Sigmoid colon (tissue), 7 donors: Measurements from ENCODE around the gene AP4S1. TPM values are rescaled to one million over a fixed set of nuclear protein-coding genes. Genes with fewer than 3 reads are reported as not detected.

Source experiments
- DNase-seq: peaks from one replicate; pipeline ENCODE4 v3.0.0-alpha.2; 2019
- H3K27ac ChIP-seq, 4 donors: fragments of 200-600 bp; sonication (generic); one replicate each; pipeline ENCODE4 v1.5.1; 2016 to 2019; ENCODE audit warnings: mild to moderate bottlenecking in 1 of 4
- H3K27me3 ChIP-seq, 3 donors: fragments of 200-600 bp; sonication (generic); one replicate each; pipeline ENCODE4 v1.5.1; 2019; ENCODE audit warnings: mild to moderate bottlenecking in 1 of 3
- H3K36me3 ChIP-seq, 4 donors: fragments of 200-600 bp; sonication (generic); one replicate each; pipeline ENCODE4 v1.5.1; 2016 to 2019
- H3K4me1 ChIP-seq, 4 donors: fragments of 200-600 bp; sonication (generic); one replicate each; pipeline ENCODE4 v1.5.1; 2017 to 2019
- H3K4me3 ChIP-seq, 4 donors: fragments of 200-600 bp; sonication (generic); one replicate each; pipeline ENCODE4 v1.5.1; 2017 to 2019; ENCODE audit warnings: mild to moderate bottlenecking in 2 of 4, moderate library complexity in 1 of 4
- H3K9me3 ChIP-seq, 4 donors: fragments of 200-600 bp in 3 of 4; sonication (generic) in 3 of 4; one replicate each; pipeline versions ENCODE4 v1.5.1 to v1.6.1; 2013 to 2019
- CTCF ChIP-seq, 4 experiments: fragments of 450-650 bp in 3 of 4; fragments of 200-600 bp in 1 of 4; IDR thresholded peaks; one replicate each; pipeline ENCODE4 v1.5.1; 2016 to 2019; ENCODE audit warnings: antibody characterized with exemption in 4 of 4, mild to moderate bottlenecking in 3 of 4, moderate library complexity in 2 of 4
- EP300 ChIP-seq, 4 donors: sonication (generic); formaldehyde crosslinking; IDR thresholded peaks; one replicate each; pipeline ENCODE4 v1.6.1; 2017; ENCODE audit warnings: antibody characterized with exemption in 4 of 4
- POLR2A ChIP-seq, 2 donors: fragments of 450-650 bp; IDR thresholded peaks; one replicate each; pipeline ENCODE4 v1.6.1; 2016; ENCODE audit warnings: antibody characterized with exemption in 2 of 2, mild to moderate bottlenecking in 2 of 2, moderate library complexity in 2 of 2
- POLR2AphosphoS5 ChIP-seq, 4 donors: sonication (generic); formaldehyde crosslinking; IDR thresholded peaks; one replicate each; pipeline ENCODE4 v1.6.1; 2017; ENCODE audit warnings: antibody characterized with exemption in 4 of 4
- WGBS, 2 donors: extraction: QIAGEN DNeasy Blood & Tissue Kit; methylation state at CpG; one replicate each; pipeline ENCODE4 v1.1.7; 2013; 5-methylcytosine and 5-hydroxymethylcytosine counted together
- intact Hi-C: fragments of 100-400 bp; cut with DNase I; formaldehyde crosslinking; loops from one replicate; pipeline ENCODE4 v1.15.1; 2023
- polyA plus RNA-seq, 3 donors: library from polyadenylated mRNA; stranded (reverse); fragments of 200-250 nt; gene quantifications; one replicate each; pipeline ENCODE4 v1.2.3, GENCODE V29; 2013
- total RNA-seq, 4 donors: library from RNA; depleted of rRNA; stranded (reverse); fragments of >200 nt; gene quantifications; one replicate each; pipeline ENCODE4 v1.1.0, GENCODE V29; 2016
- donor health status: healthy with polysubstance abuse.
- donor health status: Bipolar disorder and iron deficiency.
- donor health status: healthy.

The AP4S1 gene
- total and polyA plus RNA-seq, 7 donors = 4.8 to 29.1 (median 13.8) TPM

GRCh38 chr14:31126680-31127079, 101.2 kb downstream of the AP4S1 start:
- no peak for DNase-seq
- H3K4me3 ChIP-seq = no peak overlapping the region
- no peak overlapping the region for H3K27ac ChIP-seq
- no peak for TF ChIP-seq POLR2A (IDR thresholded peaks at IDR 0.05)
- no peak for TF ChIP-seq CTCF (IDR thresholded peaks at IDR 0.05)
- TF ChIP-seq EP300 (IDR thresholded peaks at IDR 0.05) = no peak
- no peak for TF ChIP-seq POLR2AphosphoS5 (IDR thresholded peaks at IDR 0.05)
- H3K36me3 ChIP-seq = peaks cover 23 to 88% (median 27%) of the 10 kb centered on the region in 4 donors
- H3K27me3 ChIP-seq = no peaks in the 10 kb centered on the region
- WGBS, 2 donors = 91 to 95% methylated on average over 7 of the region's 7 CpGs
- H3K9me3 ChIP-seq = no peaks in the 10 kb centered on the region
- H3K4me1 ChIP-seq = no peaks in the 10 kb centered on the region
- intact Hi-C loops = loop anchor here (10.0 kb wide), 1 partner anchor 228 kb away; no protein-coding TSS in a partner anchor

- peaks cover 13 to 87% (median 18%) of the 10 kb centered on the region in 4 donors for H3K36me3 ChIP-seq
These were observed 102.2 kb downstream of the AP4S1 start for GRCh38 chr14:31127690-31128089.

GRCh38 chr14:31128601-31129526, 103.4 kb downstream of the AP4S1 start:
- no peak for DNase-seq
- intact Hi-C loops = loop anchor here (10.0 kb wide), 1 partner anchor 226 kb away; no protein-coding TSS in a partner anchor
- H3K36me3 ChIP-seq = peaks cover 13 to 88% (median 23%) of the 10 kb centered on the region in 4 donors
- WGBS, 2 donors = 87 to 89% methylated on average over 18 of the region's 18 CpGs
- no peak for TF ChIP-seq POLR2A (IDR thresholded peaks at IDR 0.05)
- TF ChIP-seq CTCF (IDR thresholded peaks at IDR 0.05) = no peak
- TF ChIP-seq POLR2AphosphoS5 (IDR thresholded peaks at IDR 0.05) = no peak
- TF ChIP-seq EP300 (IDR thresholded peaks at IDR 0.05) = no peak
- H3K27me3 ChIP-seq = no peaks in the 10 kb centered on the region
- H3K9me3 ChIP-seq = no peaks in the 10 kb centered on the region
- H3K4me1 ChIP-seq = no peaks in the 10 kb centered on the region
- no peak overlapping the region for H3K27ac ChIP-seq
- H3K4me3 ChIP-seq = no peak overlapping the region

More at GRCh38 chr14:31127690-31128089, 102.2 kb downstream of the AP4S1 start:
- Histone ChIP-seq H3K4me1 (no peaks in the 10 kb centered on the region), H3K9me3 (no peaks in the 10 kb centered on the region), H3K27me3 (no peaks in the 10 kb centered on the region), H3K27ac (no peak overlapping the region), H3K4me3 (no peak overlapping the region)
- TF ChIP-seq POLR2A (IDR thresholded peaks at IDR 0.05) (no peak), POLR2AphosphoS5 (IDR thresholded peaks at IDR 0.05) (no peak), CTCF (IDR thresholded peaks at IDR 0.05) (no peak), EP300 (IDR thresholded peaks at IDR 0.05) (no peak)
- DNase-seq = no peak
- intact Hi-C loops = loop anchor here (10.0 kb wide), 1 partner anchor 227 kb away; no protein-coding TSS in a partner anchor

GRCh38 chr14:31133133-31133532, 107.7 kb downstream of the AP4S1 start:
- Histone ChIP-seq H3K36me3 (peaks cover 7 to 95% (median 35%) of the 10 kb centered on the region in 4 donors), H3K27me3 (no peaks in the 10 kb centered on the region), H3K27ac (no peak overlapping the region), H3K4me3 (no peak overlapping the region), H3K4me1 (no peaks in the 10 kb centered on the region), H3K9me3 (no peaks in the 10 kb centered on the region)
- TF ChIP-seq EP300 (IDR thresholded peaks at IDR 0.05) (no peak), POLR2AphosphoS5 (IDR thresholded peaks at IDR 0.05) (no peak), POLR2A (IDR thresholded peaks at IDR 0.05) (no peak), CTCF (IDR thresholded peaks at IDR 0.05) (no peak)
- intact Hi-C loops = no loop called here
- 80 to 92% methylated on average over 6 of the region's 6 CpGs for WGBS, 2 donors
- no peak for DNase-seq
